Sigmoid colon (tissue), 7 donors: ENCODE measurements around the gene SPTA1. TPM values are rescaled to one million over a fixed set of nuclear protein-coding genes. Genes with fewer than 3 reads are reported as not detected.
"Not testable (repeated sequence)": the region's sequence is repeated elsewhere in the genome, so short reads cannot be mapped to it uniquely, and the experiment has no call there.

Experiments
- DNase-seq: peaks from one replicate; pipeline ENCODE4 v3.0.0-alpha.2; 2019
- H3K27ac ChIP-seq, 4 donors: fragments of 200-600 bp; sonication (generic); one replicate each; pipeline ENCODE4 v1.5.1; 2016 to 2019; ENCODE audit warnings: mild to moderate bottlenecking in 1 of 4
- H3K27me3 ChIP-seq, 3 donors: fragments of 200-600 bp; sonication (generic); one replicate each; pipeline ENCODE4 v1.5.1; 2019; ENCODE audit warnings: mild to moderate bottlenecking in 1 of 3
- H3K36me3 ChIP-seq, 4 donors: fragments of 200-600 bp; sonication (generic); one replicate each; pipeline ENCODE4 v1.5.1; 2016 to 2019
- H3K4me1 ChIP-seq, 4 donors: fragments of 200-600 bp; sonication (generic); one replicate each; pipeline ENCODE4 v1.5.1; 2017 to 2019
- H3K4me3 ChIP-seq, 4 donors: fragments of 200-600 bp; sonication (generic); one replicate each; pipeline ENCODE4 v1.5.1; 2017 to 2019; ENCODE audit warnings: mild to moderate bottlenecking in 2 of 4, moderate library complexity in 1 of 4
- H3K9me3 ChIP-seq, 4 donors: fragments of 200-600 bp in 3 of 4; sonication (generic) in 3 of 4; one replicate each; pipeline versions ENCODE4 v1.5.1 to v1.6.1; 2013 to 2019
- EP300 ChIP-seq, 4 donors: sonication (generic); formaldehyde crosslinking; IDR thresholded peaks; one replicate each; pipeline ENCODE4 v1.6.1; 2017; ENCODE audit warnings: antibody characterized with exemption in 4 of 4
- POLR2A ChIP-seq, 2 donors: fragments of 450-650 bp; IDR thresholded peaks; one replicate each; pipeline ENCODE4 v1.6.1; 2016; ENCODE audit warnings: antibody characterized with exemption in 2 of 2, mild to moderate bottlenecking in 2 of 2, moderate library complexity in 2 of 2
- POLR2AphosphoS5 ChIP-seq, 4 donors: sonication (generic); formaldehyde crosslinking; IDR thresholded peaks; one replicate each; pipeline ENCODE4 v1.6.1; 2017; ENCODE audit warnings: antibody characterized with exemption in 4 of 4
- WGBS, 2 donors: extraction: QIAGEN DNeasy Blood & Tissue Kit; methylation state at CpG; one replicate each; pipeline ENCODE4 v1.1.7; 2013; 5-methylcytosine and 5-hydroxymethylcytosine counted together
- intact Hi-C: fragments of 100-400 bp; cut with DNase I; formaldehyde crosslinking; loops from one replicate; pipeline ENCODE4 v1.15.1; 2023
- polyA plus RNA-seq, 3 donors: library from polyadenylated mRNA; stranded (reverse); fragments of 200-250 nt; gene quantifications; one replicate each; pipeline ENCODE4 v1.2.3, GENCODE V29; 2013
- total RNA-seq, 4 donors: library from RNA; depleted of rRNA; stranded (reverse); fragments of >200 nt; gene quantifications; one replicate each; pipeline ENCODE4 v1.1.0, GENCODE V29; 2016
- TF ChIP-seq, protein P1 (sequence below), 4 experiments: fragments of 450-650 bp in 3 of 4; fragments of 200-600 bp in 1 of 4; IDR thresholded peaks; one replicate each; pipeline ENCODE4 v1.5.1; 2016 to 2019; ENCODE audit warnings: antibody characterized with exemption in 4 of 4, mild to moderate bottlenecking in 3 of 4, moderate library complexity in 2 of 4
- donor health status: healthy with polysubstance abuse.
- donor health status: Bipolar disorder and iron deficiency.
- donor health status: healthy.

Gene SPTA1
- total and polyA plus RNA-seq, 7 donors, result 0.03 to 0.14 TPM; not detected in 5

GRCh38 chr1:158689875-158690274 is 3.4 kb upstream of the SPTA1 start:
- Histone ChIP-seq H3K4me3 (no peak overlapping the region), H3K36me3 (no peaks in the 10 kb centered on the region), H3K27ac (no peak overlapping the region), H3K27me3 (no peaks in the 10 kb centered on the region), H3K4me1 (no peaks in the 10 kb centered on the region), H3K9me3 (no peaks in the 10 kb centered on the region)
- intact Hi-C loops, result no loop called here
- no peak for DNase-seq
- TF ChIP-seq EP300 (IDR thresholded peaks at IDR 0.05) (no peak), POLR2A (IDR thresholded peaks at IDR 0.05) (no peak), POLR2AphosphoS5 (IDR thresholded peaks at IDR 0.05) (no peak)
- TF ChIP-seq, protein P1, sequence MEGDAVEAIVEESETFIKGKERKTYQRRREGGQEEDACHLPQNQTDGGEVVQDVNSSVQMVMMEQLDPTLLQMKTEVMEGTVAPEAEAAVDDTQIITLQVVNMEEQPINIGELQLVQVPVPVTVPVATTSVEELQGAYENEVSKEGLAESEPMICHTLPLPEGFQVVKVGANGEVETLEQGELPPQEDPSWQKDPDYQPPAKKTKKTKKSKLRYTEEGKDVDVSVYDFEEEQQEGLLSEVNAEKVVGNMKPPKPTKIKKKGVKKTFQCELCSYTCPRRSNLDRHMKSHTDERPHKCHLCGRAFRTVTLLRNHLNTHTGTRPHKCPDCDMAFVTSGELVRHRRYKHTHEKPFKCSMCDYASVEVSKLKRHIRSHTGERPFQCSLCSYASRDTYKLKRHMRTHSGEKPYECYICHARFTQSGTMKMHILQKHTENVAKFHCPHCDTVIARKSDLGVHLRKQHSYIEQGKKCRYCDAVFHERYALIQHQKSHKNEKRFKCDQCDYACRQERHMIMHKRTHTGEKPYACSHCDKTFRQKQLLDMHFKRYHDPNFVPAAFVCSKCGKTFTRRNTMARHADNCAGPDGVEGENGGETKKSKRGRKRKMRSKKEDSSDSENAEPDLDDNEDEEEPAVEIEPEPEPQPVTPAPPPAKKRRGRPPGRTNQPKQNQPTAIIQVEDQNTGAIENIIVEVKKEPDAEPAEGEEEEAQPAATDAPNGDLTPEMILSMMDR (IDR thresholded peaks at IDR 0.05), result no peak

GRCh38 chr1:158689110-158689509 is 2.6 kb upstream of the SPTA1 start:
- intact Hi-C loops, result no loop called here
- no peak for TF ChIP-seq EP300 (IDR thresholded peaks at IDR 0.05)
- TF ChIP-seq, protein P1 (IDR thresholded peaks at IDR 0.05), result no peak
- TF ChIP-seq POLR2AphosphoS5 (IDR thresholded peaks at IDR 0.05), result no peak
- TF ChIP-seq POLR2A (IDR thresholded peaks at IDR 0.05), result no peak
- no peaks in the 10 kb centered on the region for H3K36me3 ChIP-seq
- H3K9me3 ChIP-seq, result no peaks in the 10 kb centered on the region
- DNase-seq, result no peak
- H3K27me3 ChIP-seq, result no peaks in the 10 kb centered on the region
- 55 to 78% methylated on average over 1 of the region's 1 CpG for WGBS, 2 donors
- no peak overlapping the region for H3K27ac ChIP-seq
- H3K4me3 ChIP-seq, result no peak overlapping the region
- no peaks in the 10 kb centered on the region for H3K4me1 ChIP-seq

DNA sequence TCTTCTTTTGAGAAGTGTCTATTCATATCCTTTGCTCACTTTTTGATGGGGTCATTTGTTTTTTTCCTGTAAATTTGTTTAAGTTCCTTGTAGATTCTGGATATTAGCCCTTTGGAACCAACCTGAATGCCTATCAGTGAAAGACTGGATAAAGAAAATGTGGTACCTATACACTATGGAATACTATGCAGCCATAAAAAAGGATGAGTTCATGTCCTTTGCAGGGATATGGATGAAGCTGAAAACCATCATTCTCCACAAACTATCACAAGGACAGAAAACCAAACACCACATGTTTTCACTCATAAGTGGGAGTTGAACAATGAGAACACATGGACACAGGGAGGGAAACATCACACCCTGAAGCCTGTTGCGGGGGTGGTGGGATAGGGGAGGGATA is 1.8 kb upstream of the SPTA1 start:
- H3K9me3 ChIP-seq, DNase-seq, H3K4me3 ChIP-seq, intact Hi-C loops, H3K27me3 ChIP-seq, H3K4me1 ChIP-seq, H3K27ac ChIP-seq, H3K36me3 ChIP-seq: not testable (repeated sequence)
- 90 to 97% methylated on average over 1 of the region's 1 CpG for WGBS, 2 donors

DNA sequence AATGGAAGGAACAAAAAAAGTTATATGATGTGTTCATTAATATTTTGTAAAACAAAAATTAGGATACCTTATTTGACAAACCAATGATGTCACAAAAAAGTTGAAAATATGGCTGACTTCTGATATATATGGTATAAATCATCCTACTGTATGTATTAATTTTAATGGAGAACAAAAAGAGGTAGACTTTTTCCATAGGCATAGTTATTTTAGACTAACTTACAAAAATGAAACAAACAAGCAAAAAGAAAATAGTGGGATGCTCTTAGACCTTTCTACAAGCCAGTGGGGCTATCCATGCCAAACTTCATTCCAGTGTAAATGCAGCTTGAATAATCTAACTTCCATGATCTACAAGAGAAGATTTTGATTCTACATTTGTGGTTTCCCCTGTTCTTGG is 522 bp upstream of the SPTA1 start:
- Histone ChIP-seq H3K4me3 (no peak overlapping the region), H3K4me1 (no peaks in the 10 kb centered on the region), H3K27me3 (no peaks in the 10 kb centered on the region), H3K27ac (no peak overlapping the region), H3K36me3 (no peaks in the 10 kb centered on the region), H3K9me3 (no peaks in the 10 kb centered on the region)
- DNase-seq, result no peak
- TF ChIP-seq POLR2AphosphoS5 (IDR thresholded peaks at IDR 0.05), result no peak
- TF ChIP-seq, protein P1 (IDR thresholded peaks at IDR 0.05), result no peak
- no peak for TF ChIP-seq POLR2A (IDR thresholded peaks at IDR 0.05)
- TF ChIP-seq EP300 (IDR thresholded peaks at IDR 0.05), result no peak
- intact Hi-C loops, result no loop called here

DNA sequence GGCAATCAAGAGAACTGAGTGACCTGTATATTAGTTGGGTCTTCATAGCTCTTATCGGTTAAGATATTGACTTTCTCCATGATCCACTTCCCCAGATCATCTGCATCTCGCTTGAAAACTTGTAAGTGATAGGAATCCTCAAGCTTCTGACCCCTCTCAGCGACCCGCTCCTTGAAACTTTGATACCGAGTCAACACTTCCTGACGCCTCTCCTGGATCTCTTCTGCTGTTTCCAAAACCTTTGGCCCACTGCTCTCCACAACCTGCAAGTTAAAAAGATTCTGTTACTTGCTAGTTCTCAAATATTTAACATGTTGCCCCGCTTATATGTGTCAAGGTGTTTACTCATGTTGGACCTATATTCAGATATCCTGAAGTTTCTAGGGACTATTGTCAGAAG is 1.4 kb downstream of the SPTA1 start:
- H3K27ac ChIP-seq, result no peak overlapping the region
- TF ChIP-seq, protein P1 (IDR thresholded peaks at IDR 0.05), result no peak
- TF ChIP-seq POLR2AphosphoS5 (IDR thresholded peaks at IDR 0.05) (no peak), EP300 (IDR thresholded peaks at IDR 0.05) (no peak)
- H3K4me1 ChIP-seq, result no peaks in the 10 kb centered on the region
- H3K36me3 ChIP-seq, result no peaks in the 10 kb centered on the region
- H3K9me3 ChIP-seq, result no peaks in the 10 kb centered on the region
- intact Hi-C loops, result no loop called here
- H3K27me3 ChIP-seq, result no peaks in the 10 kb centered on the region
- H3K4me3 ChIP-seq, result no peak overlapping the region
- WGBS, 2 donors, result 64 to 72% methylated on average over 7 of the region's 7 CpGs
- DNase-seq, result no peak
